GM21619 (cell line): ENCODE results near the gene CD200.

Experiments used
- ATAC-seq: cut with Tn5 transposase; IDR thresholded peaks from one replicate; pipeline ENCODE4 v1.9.1; 2021; ENCODE audit not compliant: unreplicated experiment

CD200 gene

GRCh38 chr3:112331851-112332250 is 1.1 kb upstream of the CD200 start:
- no peak for ATAC-seq

- peak; percentile 39 for ATAC-seq
Measured at GRCh38 chr3:112333381-112334317, 693 bp downstream of the CD200 start.

- no peak for ATAC-seq
Measured at GRCh38 chr3:112334691-112335433, 1.9 kb downstream of the CD200 start.

GRCh38 chr3:112335434-112335781 is 2.5 kb downstream of the CD200 start:
- ATAC-seq, result no peak

- no peak for ATAC-seq
Measured at GRCh38 chr3:112338021-112338726, 5.2 kb downstream of the CD200 start.

GRCh38 chr3:112338727-112339056 is 5.7 kb downstream of the CD200 start:
- no peak for ATAC-seq

GRCh38 chr3:112339134-112339533 is 6.2 kb downstream of the CD200 start:
- no peak for ATAC-seq

- ATAC-seq, result no peak
Measured at GRCh38 chr3:112339609-112340008, 6.7 kb downstream of the CD200 start.

- ATAC-seq, result no peak
Measured at GRCh38 chr3:112341386-112341785, 8.4 kb downstream of the CD200 start.

GRCh38 chr3:112345681-112346080 is 12.7 kb downstream of the CD200 start:
- no peak for ATAC-seq

- ATAC-seq, result no peak
Measured at GRCh38 chr3:112346491-112347122, 13.7 kb downstream of the CD200 start.

- ATAC-seq, result no peak
Measured at GRCh38 chr3:112348943-112349342, 16.0 kb downstream of the CD200 start.

- no peak for ATAC-seq
Measured at GRCh38 chr3:112349557-112349956, 16.6 kb downstream of the CD200 start.

- ATAC-seq, result no peak
Measured at GRCh38 chr3:112350018-112350810, 17.3 kb downstream of the CD200 start.

- ATAC-seq, result no peak
Measured at GRCh38 chr3:112351036-112351435, 18.1 kb downstream of the CD200 start.

GRCh38 chr3:112351823-112352222 is 18.9 kb downstream of the CD200 start:
- no peak for ATAC-seq

GRCh38 chr3:112352720-112353119 is 19.8 kb downstream of the CD200 start:
- ATAC-seq, result no peak

- no peak for ATAC-seq
Measured at GRCh38 chr3:112353365-112353764, 20.4 kb downstream of the CD200 start.

GRCh38 chr3:112354642-112355306 is 21.8 kb downstream of the CD200 start:
- no peak for ATAC-seq

- no peak for ATAC-seq
Measured at GRCh38 chr3:112355307-112355687, 22.3 kb downstream of the CD200 start.
